Ishikawa (cell line): ENCODE data around the gene SERPINE2.

ENCODE experiments used
- CEBPB ChIP-seq: IDR thresholded peaks from 2 replicates; pipeline ENCODE4 v1.6.1; 2012
- CREB1 ChIP-seq: IDR thresholded peaks from 2 replicates; pipeline ENCODE4 v1.6.1; 2012; ENCODE audit warnings: low read depth
- EGR1 ChIP-seq: IDR thresholded peaks from 2 replicates; pipeline ENCODE4 v1.6.1; 2012
- EP300 ChIP-seq: IDR thresholded peaks from 2 replicates; pipeline ENCODE4 v1.6.1; 2012; ENCODE audit warnings: borderline replicate concordance
- FOXM1 ChIP-seq: IDR thresholded peaks from 2 replicates; pipeline ENCODE4 v1.6.1; 2012; ENCODE audit warnings: low read depth, borderline replicate concordance
- NFIC ChIP-seq: IDR thresholded peaks from 2 replicates; pipeline ENCODE4 v1.6.1; 2012
- RAD21 ChIP-seq: IDR thresholded peaks from 2 replicates; pipeline ENCODE4 v1.6.1; 2012; ENCODE audit warnings: low read depth
- REST ChIP-seq: IDR thresholded peaks from 2 replicates; pipeline ENCODE4 v1.6.1; 2012; ENCODE audit warnings: low read depth, mild to moderate bottlenecking
- TAF1 ChIP-seq: IDR thresholded peaks from 2 replicates; pipeline ENCODE4 v1.6.1; 2012; ENCODE audit warnings: low read depth, mild to moderate bottlenecking
- TCF12 ChIP-seq: IDR thresholded peaks from 2 replicates; pipeline ENCODE4 v1.6.1; 2012; ENCODE audit warnings: low read depth
- TEAD4 ChIP-seq: IDR thresholded peaks from 2 replicates; pipeline ENCODE4 v1.6.1; 2012
- YY1 ChIP-seq: IDR thresholded peaks from 2 replicates; pipeline ENCODE4 v1.6.1; 2012; ENCODE audit warnings: low read depth
- ZBTB7A ChIP-seq: IDR thresholded peaks from 2 replicates; pipeline ENCODE4 v1.6.1; 2012; ENCODE audit warnings: low read depth
- TF ChIP-seq, protein P1 (sequence below): IDR thresholded peaks from 2 replicates; pipeline ENCODE4 v1.6.1; 2012
- TF ChIP-seq, protein P2 (sequence below): IDR thresholded peaks from 2 replicates; pipeline ENCODE4 v1.6.1; 2012

SERPINE2 gene

DNA sequence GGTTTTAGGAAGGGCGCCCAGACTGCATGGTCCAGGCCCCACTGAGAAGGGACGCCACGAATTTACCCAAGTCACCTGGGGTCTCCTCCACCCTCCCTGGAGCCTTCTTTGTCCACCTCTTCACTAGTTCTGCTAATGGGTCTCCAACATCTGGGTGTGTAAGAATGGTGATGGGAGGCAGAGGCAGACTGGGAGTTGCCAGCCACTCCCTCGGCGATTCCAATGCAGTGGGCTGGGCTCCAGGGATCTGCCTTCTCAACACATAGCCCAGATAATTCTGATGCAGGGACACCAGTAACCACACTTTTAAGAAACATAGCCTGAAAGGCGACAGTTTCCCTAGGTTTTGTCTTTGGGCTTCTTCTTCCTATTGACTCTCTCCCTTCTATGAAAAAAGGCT is 42.7 kb downstream of the SERPINE2 start:
- TF ChIP-seq TEAD4 (no peak), ZBTB7A (no peak), CREB1 (no peak), NFIC (no peak), TAF1 (no peak), RAD21 (no peak), EGR1 (no peak), CEBPB (no peak), REST (no peak), FOXM1 (no peak), TCF12 (no peak), YY1 (no peak), EP300 (no peak)
- TF ChIP-seq, protein P1, sequence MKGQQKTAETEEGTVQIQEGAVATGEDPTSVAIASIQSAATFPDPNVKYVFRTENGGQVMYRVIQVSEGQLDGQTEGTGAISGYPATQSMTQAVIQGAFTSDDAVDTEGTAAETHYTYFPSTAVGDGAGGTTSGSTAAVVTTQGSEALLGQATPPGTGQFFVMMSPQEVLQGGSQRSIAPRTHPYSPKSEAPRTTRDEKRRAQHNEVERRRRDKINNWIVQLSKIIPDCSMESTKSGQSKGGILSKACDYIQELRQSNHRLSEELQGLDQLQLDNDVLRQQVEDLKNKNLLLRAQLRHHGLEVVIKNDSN, result no peak
- TF ChIP-seq, protein P2, sequence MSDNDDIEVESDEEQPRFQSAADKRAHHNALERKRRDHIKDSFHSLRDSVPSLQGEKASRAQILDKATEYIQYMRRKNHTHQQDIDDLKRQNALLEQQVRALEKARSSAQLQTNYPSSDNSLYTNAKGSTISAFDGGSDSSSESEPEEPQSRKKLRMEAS, result no peak

GRCh38 chr2:223995569-223995968 is 43.5 kb downstream of the SERPINE2 start:
- no peak for TF ChIP-seq TCF12
- TF ChIP-seq CEBPB, result 0 out of 2 replicates have a peak, but pooled peaks have one; percentile 38
- TF ChIP-seq YY1, result no peak
- no peak for TF ChIP-seq EP300
- TF ChIP-seq, protein P1, result no peak
- TF ChIP-seq CREB1, result no peak
- TF ChIP-seq, protein P2, result no peak

GRCh38 chr2:223994562-223995162 is 44.4 kb downstream of the SERPINE2 start:
- TF ChIP-seq CEBPB, result no peak
- TF ChIP-seq YY1, result no peak

DNA sequence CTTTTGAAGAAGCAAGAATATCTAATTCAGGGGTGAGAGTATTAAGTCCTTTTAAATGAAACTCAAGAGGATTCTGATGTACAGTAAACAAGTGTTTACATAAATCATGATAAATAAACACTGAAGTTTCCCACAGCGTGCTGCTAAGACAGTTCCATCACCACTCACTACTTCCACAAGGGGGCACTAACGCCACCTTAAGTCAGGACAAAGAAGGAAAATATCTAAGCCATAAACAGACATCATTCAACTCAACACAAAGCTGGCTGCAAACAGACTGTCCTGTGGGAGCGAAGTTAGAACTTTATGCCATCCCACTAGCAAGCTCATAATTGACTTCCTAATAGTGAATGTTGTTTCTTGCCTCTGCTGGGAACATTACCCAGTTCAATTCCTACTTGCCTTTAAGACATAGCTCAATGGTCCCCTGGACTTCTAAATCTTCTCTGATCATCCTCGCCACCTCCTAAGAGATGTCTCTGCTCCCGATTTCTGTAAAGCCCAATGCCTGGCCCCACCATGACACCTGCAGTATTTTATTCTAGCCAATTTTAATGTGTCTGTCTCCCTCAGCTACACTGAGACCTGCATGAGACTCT is 45.4 kb downstream of the SERPINE2 start:
- TF ChIP-seq RAD21 (peak; percentile 81), NFIC (no peak)

DNA sequence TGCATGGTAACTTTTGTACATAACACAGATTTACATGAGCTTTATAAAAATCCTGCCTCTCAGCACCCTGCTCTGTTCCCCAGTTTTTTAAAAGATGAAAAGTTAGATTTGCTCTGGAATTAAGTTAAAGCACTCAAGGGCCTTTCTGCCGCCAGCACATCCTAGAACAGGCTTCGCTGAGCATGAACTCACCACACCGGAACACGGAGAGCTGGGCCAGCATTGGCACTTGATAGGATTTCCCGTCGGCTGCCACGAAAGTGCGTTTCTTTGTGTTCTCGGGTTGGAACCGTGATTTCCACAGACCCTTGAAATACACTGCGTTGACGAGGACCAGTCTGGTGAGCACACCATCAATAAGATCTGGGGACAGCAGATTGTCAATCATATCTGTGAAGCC is 47.5 kb downstream of the SERPINE2 start:
- TF ChIP-seq NFIC (no peak), TEAD4 (no peak), TCF12 (no peak), TAF1 (no peak), YY1 (no peak), FOXM1 (no peak), EP300 (no peak), REST (no peak), CEBPB (no peak), ZBTB7A (no peak), RAD21 (no peak), CREB1 (no peak), EGR1 (no peak)
- TF ChIP-seq, protein P1, result no peak
- TF ChIP-seq, protein P2, result no peak
